Measurements from ENCODE around the gene PRICKLE2. TPM values are rescaled to one million over a fixed set of nuclear protein-coding genes. Genes with fewer than 3 reads are reported as not detected.

Gene PRICKLE2
- total and polyA plus RNA-seq, 2 donors (not counting 3 experiments of a cell fraction or from before 2014, with no cell fraction given) = 3.0 to 7.1 TPM

- no peak overlapping the region for H2AFZ ChIP-seq (ENCODE audit: low read depth, low read length)
- BruUV-seq (replicated peaks) = no TSS peak
- H3K9me1 ChIP-seq (replicated peaks; ENCODE audit: control insufficient read depth, extremely low read depth, insufficient read depth, low read length) = no peaks in the 10 kb centered on the region
- no peak overlapping the region for H3K27ac ChIP-seq (ENCODE audit: insufficient read depth, low read depth, low read length)
- no peaks in the 10 kb centered on the region for H4K20me1 ChIP-seq (replicated peaks; ENCODE audit: control insufficient read depth, extremely low read depth, insufficient read depth, low read length)
- H3K4me1 ChIP-seq (ENCODE audit: control insufficient read depth, extremely low read depth, insufficient read depth, low read length) = no peaks in the 10 kb centered on the region
- ChIA-PET POLR2A (no interaction called here), CTCF (interaction anchor here (1.0 to 1.6 kb wide), 2 partner anchors 12 to 225 kb away, joined by 3 read pairs; no protein-coding TSS in a partner anchor)
- H3K4me2 ChIP-seq (ENCODE audit: insufficient read depth, low read length) = no peak overlapping the region
- dilution Hi-C loops (cut with MboI; ENCODE audit: extremely low pct_ligation_motif_present, low sequenced_read_pairs) (no loop called here), intact Hi-C loops (cut with micrococcal nuclease) (no loop called here)
- TF ChIP-seq EZH2 (IDR thresholded peaks at IDR 0.05; ENCODE audit: borderline replicate concordance, low read depth, low read length, severe bottlenecking) = no peak
- TF ChIP-seq JUN (IDR thresholded peaks at IDR 0.05; ENCODE audit: borderline replicate concordance, insufficient read depth, insufficient read length, low read depth) = no peak
- TF ChIP-seq CTCF (IDR thresholded peaks at IDR 0.05; ENCODE audit: extremely low read depth in 1 of 2, insufficient read depth in 1 of 2, low read depth in 1 of 2, low read length in 2 of 2) = no peak
- TF ChIP-seq POLR2AphosphoS5 (IDR thresholded peaks at IDR 0.05; ENCODE audit: insufficient read depth, low read depth, low read length) = no peak
- TF ChIP-seq GATA2 (IDR thresholded peaks at IDR 0.05; ENCODE audit: insufficient read depth, insufficient read length, low read depth, low read length) = no peak
- TF ChIP-seq MAX (IDR thresholded peaks at IDR 0.05; ENCODE audit: insufficient read depth, insufficient read length) = no peak
- TF ChIP-seq FOS (IDR thresholded peaks at IDR 0.05; ENCODE audit: borderline replicate concordance, insufficient read depth, low read length) = no peak
- TF ChIP-seq MYC (IDR thresholded peaks at IDR 0.05; ENCODE audit: low read depth, low read length) = no peak
- no peak for TF ChIP-seq POLR2A (IDR thresholded peaks at IDR 0.05; ENCODE audit: low read depth, low read length)
- DNase-seq (ENCODE audit: low read depth, low spot score) = no peak
- no peaks in the 10 kb centered on the region for H3K79me2 ChIP-seq (ENCODE audit: control insufficient read depth, insufficient read depth, low read length)
- H3K36me3 ChIP-seq (ENCODE audit: control insufficient read depth in 2 of 2, extremely low read depth in 1 of 2, insufficient read depth in 2 of 2, low read length in 2 of 2) = no peaks in the 10 kb centered on the region
- no peak for FAIRE-seq
- no peak overlapping the region for H3K9ac ChIP-seq (replicated peaks; ENCODE audit: extremely low read depth, insufficient read depth, low read length)
- no peak overlapping the region for H3K4me3 ChIP-seq (replicated peaks in 1 of 3; ENCODE audit: insufficient read depth in 1 of 3, low read depth in 1 of 3, low read length in 3 of 3)
- no peaks in the 10 kb centered on the region for H3K27me3 ChIP-seq (ENCODE audit: control insufficient read depth in 2 of 2, insufficient read depth in 2 of 2, low read length in 2 of 2)
- no peaks in the 10 kb centered on the region for H3K9me3 ChIP-seq (replicated peaks; ENCODE audit: control insufficient read depth, insufficient read depth, low read length)
These were observed 48.7 kb downstream of the PRICKLE2 start for GRCh38 chr3:64176461-64176996.
